Panc1 (cell line): ENCODE data around the gene NR2E1. TPM values are rescaled to one million over a fixed set of nuclear protein-coding genes. Genes with fewer than 3 reads are reported as not detected.

Source experiments
- ATAC-seq: fragments of 200-7000 bp; cut with Tn5 transposase; 2 replicates; pipeline ENCODE4 v1.9.1; 2020; ENCODE audit warnings: mild to moderate bottlenecking, moderate library complexity
- BruUV-seq: library from RNA; stranded (reverse); fragments of 400-500 nt; replicated peaks from 2 replicates; lab custom pipeline; 2021; lab: Mats Ljungman, UMichigan
- CTCF ChIA-PET: fragments of 300-600 bp; sonication (Branson Sonifier 250); formaldehyde crosslinking; loops from one replicate; lab custom pipeline; 2022; ENCODE audit warnings: antibody characterized with exemption; lab: Charles Lee
- POLR2A ChIA-PET: fragments of 300-600 bp; sonication (Branson Sonifier 250); formaldehyde crosslinking; loops from one replicate; lab custom pipeline; 2022; ENCODE audit warnings: antibody characterized with exemption; lab: Charles Lee
- DNase-seq: peaks from one replicate; pipeline ENCODE4 v3.0.0-alpha.2; 2010; ENCODE audit warnings: low read depth, low spot score
- H3K27ac ChIP-seq: 2 replicates; pipeline ENCODE4 v1.5.1; 2011; ENCODE audit warnings: mild to moderate bottlenecking, low read length, inconsistent platforms
- H3K27me3 ChIP-seq: fragments of 200-500 bp; sonication (Bioruptor generic); 2 replicates; pipeline ENCODE4 v1.6.0; 2014; ENCODE audit warnings: low read length, inconsistent platforms; ENCODE audit not compliant: control insufficient read depth, insufficient read depth
- H3K36me3 ChIP-seq: fragments of 200-500 bp; sonication (Bioruptor generic); 2 replicates; pipeline ENCODE4 v1.5.1; 2014; ENCODE audit warnings: inconsistent platforms, mild to moderate bottlenecking, low read length, moderate library complexity; ENCODE audit not compliant: control insufficient read depth, insufficient read depth
- H3K4me1 ChIP-seq: 2 replicates; pipeline ENCODE4 v1.5.1; 2011; ENCODE audit warnings: inconsistent platforms, mild to moderate bottlenecking, low read length, moderate library complexity; ENCODE audit not compliant: control insufficient read depth, insufficient read depth
- H3K4me3 ChIP-seq, 2 experiments: 2 replicates each; pipeline ENCODE4 v1.5.1; 2011 to 2012; ENCODE audit warnings: low read depth in 2 of 2, low read length in 2 of 2, mild to moderate bottlenecking in 2 of 2, inconsistent platforms in 1 of 2, moderate library complexity in 1 of 2
- H3K9me3 ChIP-seq: fragments of 200-500 bp; sonication (Bioruptor generic); 2 replicates; pipeline ENCODE4 v1.5.1; 2014; ENCODE audit warnings: low read depth, mild to moderate bottlenecking, inconsistent platforms, low read length, moderate library complexity; ENCODE audit not compliant: control insufficient read depth, insufficient read depth
- POLR2AphosphoS5 ChIP-seq: IDR thresholded peaks from 2 replicates; pipeline ENCODE4 v1.6.1; 2012; ENCODE audit warnings: mild to moderate bottlenecking, low read depth, low read length, moderate library complexity
- SIN3A ChIP-seq: IDR thresholded peaks from 2 replicates; pipeline ENCODE4 v1.6.1; 2012; ENCODE audit warnings: low read depth, mild to moderate bottlenecking, low read length, moderate library complexity, borderline replicate concordance; ENCODE audit not compliant: insufficient read depth
- TCF7L2 ChIP-seq: IDR thresholded peaks from 2 replicates; pipeline ENCODE4 v1.6.1; 2011; ENCODE audit warnings: mild to moderate bottlenecking, low read depth, low read length, inconsistent platforms
- in situ Hi-C: cut with HindIII; loops from 2 replicates; pipeline ENCODE4 v1.10.0; 2016; ENCODE audit warnings: low sequenced_read_pairs, low pct_unique_long_range_greater_than_20kb
- intact Hi-C: fragments of 100-400 bp; cut with micrococcal nuclease; formaldehyde crosslinking; loops from one replicate; pipeline ENCODE4 v1.10.0; 2022; ENCODE audit not compliant: unreplicated experiment
- total RNA-seq: library from RNA; stranded (reverse); gene quantifications from one replicate; pipeline ENCODE4 v1.2.1, GENCODE V29; 2021; ENCODE audit not compliant: unreplicated experiment
- TF ChIP-seq, protein P1 (sequence below): fragments of 450-650 bp; IDR thresholded peaks from 2 replicates; pipeline ENCODE4 v1.5.1; 2017; ENCODE audit warnings: mild to moderate bottlenecking
- TF ChIP-seq, protein P2 (sequence below), 2 experiments: IDR thresholded peaks; 2 replicates each; pipeline ENCODE4 v1.6.1; 2011 to 2012; ENCODE audit warnings: low read depth in 2 of 2, control low read depth in 1 of 2, low read length in 1 of 2, mild to moderate bottlenecking in 1 of 2, moderate library complexity in 1 of 2; ENCODE audit not compliant: insufficient read depth in 1 of 2

Gene NR2E1
- total RNA-seq, 1 experiment from 2014 or later = 0.13 TPM

- no peaks in the 10 kb centered on the region for H3K9me3 ChIP-seq
- intact Hi-C loops = loop anchor here (10.0 kb wide), 1 partner anchor 116 kb away; no protein-coding TSS in a partner anchor
- peak overlapping the region in 1 of 2 experiments; percentile 1; a peak in 2 of 4 replicates for H3K4me3 ChIP-seq
- H3K27ac ChIP-seq = no peak overlapping the region
- ChIA-PET POLR2A (no interaction called here), CTCF (no interaction called here)
- DNase-seq (no peak), ATAC-seq (no peak)
- no peaks in the 10 kb centered on the region for H3K36me3 ChIP-seq
- peaks cover 13% of the 10 kb centered on the region for H3K4me1 ChIP-seq
- TF ChIP-seq POLR2AphosphoS5 = no peak
- TF ChIP-seq SIN3A = no peak
- no peak for TF ChIP-seq TCF7L2
- TF ChIP-seq, protein P1, sequence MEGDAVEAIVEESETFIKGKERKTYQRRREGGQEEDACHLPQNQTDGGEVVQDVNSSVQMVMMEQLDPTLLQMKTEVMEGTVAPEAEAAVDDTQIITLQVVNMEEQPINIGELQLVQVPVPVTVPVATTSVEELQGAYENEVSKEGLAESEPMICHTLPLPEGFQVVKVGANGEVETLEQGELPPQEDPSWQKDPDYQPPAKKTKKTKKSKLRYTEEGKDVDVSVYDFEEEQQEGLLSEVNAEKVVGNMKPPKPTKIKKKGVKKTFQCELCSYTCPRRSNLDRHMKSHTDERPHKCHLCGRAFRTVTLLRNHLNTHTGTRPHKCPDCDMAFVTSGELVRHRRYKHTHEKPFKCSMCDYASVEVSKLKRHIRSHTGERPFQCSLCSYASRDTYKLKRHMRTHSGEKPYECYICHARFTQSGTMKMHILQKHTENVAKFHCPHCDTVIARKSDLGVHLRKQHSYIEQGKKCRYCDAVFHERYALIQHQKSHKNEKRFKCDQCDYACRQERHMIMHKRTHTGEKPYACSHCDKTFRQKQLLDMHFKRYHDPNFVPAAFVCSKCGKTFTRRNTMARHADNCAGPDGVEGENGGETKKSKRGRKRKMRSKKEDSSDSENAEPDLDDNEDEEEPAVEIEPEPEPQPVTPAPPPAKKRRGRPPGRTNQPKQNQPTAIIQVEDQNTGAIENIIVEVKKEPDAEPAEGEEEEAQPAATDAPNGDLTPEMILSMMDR = no peak
- TF ChIP-seq, protein P2, sequence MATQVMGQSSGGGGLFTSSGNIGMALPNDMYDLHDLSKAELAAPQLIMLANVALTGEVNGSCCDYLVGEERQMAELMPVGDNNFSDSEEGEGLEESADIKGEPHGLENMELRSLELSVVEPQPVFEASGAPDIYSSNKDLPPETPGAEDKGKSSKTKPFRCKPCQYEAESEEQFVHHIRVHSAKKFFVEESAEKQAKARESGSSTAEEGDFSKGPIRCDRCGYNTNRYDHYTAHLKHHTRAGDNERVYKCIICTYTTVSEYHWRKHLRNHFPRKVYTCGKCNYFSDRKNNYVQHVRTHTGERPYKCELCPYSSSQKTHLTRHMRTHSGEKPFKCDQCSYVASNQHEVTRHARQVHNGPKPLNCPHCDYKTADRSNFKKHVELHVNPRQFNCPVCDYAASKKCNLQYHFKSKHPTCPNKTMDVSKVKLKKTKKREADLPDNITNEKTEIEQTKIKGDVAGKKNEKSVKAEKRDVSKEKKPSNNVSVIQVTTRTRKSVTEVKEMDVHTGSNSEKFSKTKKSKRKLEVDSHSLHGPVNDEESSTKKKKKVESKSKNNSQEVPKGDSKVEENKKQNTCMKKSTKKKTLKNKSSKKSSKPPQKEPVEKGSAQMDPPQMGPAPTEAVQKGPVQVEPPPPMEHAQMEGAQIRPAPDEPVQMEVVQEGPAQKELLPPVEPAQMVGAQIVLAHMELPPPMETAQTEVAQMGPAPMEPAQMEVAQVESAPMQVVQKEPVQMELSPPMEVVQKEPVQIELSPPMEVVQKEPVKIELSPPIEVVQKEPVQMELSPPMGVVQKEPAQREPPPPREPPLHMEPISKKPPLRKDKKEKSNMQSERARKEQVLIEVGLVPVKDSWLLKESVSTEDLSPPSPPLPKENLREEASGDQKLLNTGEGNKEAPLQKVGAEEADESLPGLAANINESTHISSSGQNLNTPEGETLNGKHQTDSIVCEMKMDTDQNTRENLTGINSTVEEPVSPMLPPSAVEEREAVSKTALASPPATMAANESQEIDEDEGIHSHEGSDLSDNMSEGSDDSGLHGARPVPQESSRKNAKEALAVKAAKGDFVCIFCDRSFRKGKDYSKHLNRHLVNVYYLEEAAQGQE (IDR thresholded peaks at IDR 0.05; ENCODE audit: insufficient read depth in 1 of 2, low read depth in 2 of 2, low read length in 1 of 2) = no peak
- in situ Hi-C loops = no loop called here
- peaks cover 16% of the 10 kb centered on the region for H3K27me3 ChIP-seq
- no TSS peak for BruUV-seq
These were observed 46.7 kb upstream of the NR2E1 start for GRCh38 chr6:108118810-108119768.

- Histone ChIP-seq H3K4me1 (peaks cover 13% of the 10 kb centered on the region), H3K9me3 (no peaks in the 10 kb centered on the region), H3K36me3 (no peaks in the 10 kb centered on the region), H3K27ac (no peak overlapping the region), H3K27me3 (peaks cover 14% of the 10 kb centered on the region), H3K4me3 (no peak overlapping the region)
- in situ Hi-C loops = no loop called here
- POLR2A ChIA-PET = no interaction called here
- no TSS peak for BruUV-seq
- TF ChIP-seq, protein P1 = no peak
- TF ChIP-seq, protein P2 (IDR thresholded peaks at IDR 0.05; ENCODE audit: insufficient read depth in 1 of 2, low read depth in 2 of 2, low read length in 1 of 2) = no peak
- no peak for TF ChIP-seq TCF7L2
- no peak for TF ChIP-seq SIN3A
- TF ChIP-seq POLR2AphosphoS5 = no peak
- no peak for ATAC-seq
- no peak for DNase-seq
- CTCF ChIA-PET = no interaction called here
- intact Hi-C loops = loop anchor here (10.0 kb wide), 1 partner anchor 115 kb away; no protein-coding TSS in a partner anchor
These were observed 46.1 kb upstream of the NR2E1 start for GRCh38 chr6:108119769-108120141.
